Activated T-cell treated with anti-CD3 and anti-CD28 coated beads for 48 hours (primary cell): Measurements from ENCODE around the gene MADCAM1.

Experiments
- DNase-seq: peaks from one replicate; pipeline ENCODE4 v3.0.0-alpha.2; 2020; ENCODE audit warnings: low read depth

Gene MADCAM1

GRCh38 chr19:532561-533363, 36.5 kb downstream of the MADCAM1 start:
- no peak for DNase-seq

GRCh38 chr19:533364-534058, 37.2 kb downstream of the MADCAM1 start:
- DNase-seq: no peak

GRCh38 chr19:534088-534487, 37.8 kb downstream of the MADCAM1 start:
- DNase-seq: no peak

GRCh38 chr19:535017-535835, 38.9 kb downstream of the MADCAM1 start:
- DNase-seq: no peak

- no peak for DNase-seq
Measured at GRCh38 chr19:536031-536880, 40.0 kb downstream of the MADCAM1 start.

GRCh38 chr19:536881-537404, 40.7 kb downstream of the MADCAM1 start:
- DNase-seq: no peak

- DNase-seq: no peak
Measured at GRCh38 chr19:538641-539428, 42.5 kb downstream of the MADCAM1 start.

GRCh38 chr19:539429-540030, 43.2 kb downstream of the MADCAM1 start:
- no peak for DNase-seq

GRCh38 chr19:540867-541637, 44.8 kb downstream of the MADCAM1 start:
- DNase-seq: no peak

- no peak for DNase-seq
Measured at GRCh38 chr19:541699-542098, 45.4 kb downstream of the MADCAM1 start.

GRCh38 chr19:542173-542866, 46.0 kb downstream of the MADCAM1 start:
- DNase-seq: no peak

GRCh38 chr19:543910-544608, 47.8 kb downstream of the MADCAM1 start, which contains the start of gene GZMM:
TSS of gene GZMM (plus strand) at chr19:544053. CDS start at chr19:544072, 19 bp downstream.
- DNase-seq: peak; percentile 64

- no peak for DNase-seq
Measured at GRCh38 chr19:547117-547516, 50.8 kb downstream of the MADCAM1 start.

GRCh38 chr19:547836-548720, 51.8 kb downstream of the MADCAM1 start:
- DNase-seq: no peak

- DNase-seq: no peak
Measured at GRCh38 chr19:548886-549830, 52.9 kb downstream of the MADCAM1 start.

- no peak for DNase-seq
Measured at GRCh38 chr19:554817-555216, 58.5 kb downstream of the MADCAM1 start.
